Measurements from ENCODE around the gene DDC.
A peak's percentile ranks its signal among the peaks of the same experiment; 100 is the strongest.

The DDC gene

DNA sequence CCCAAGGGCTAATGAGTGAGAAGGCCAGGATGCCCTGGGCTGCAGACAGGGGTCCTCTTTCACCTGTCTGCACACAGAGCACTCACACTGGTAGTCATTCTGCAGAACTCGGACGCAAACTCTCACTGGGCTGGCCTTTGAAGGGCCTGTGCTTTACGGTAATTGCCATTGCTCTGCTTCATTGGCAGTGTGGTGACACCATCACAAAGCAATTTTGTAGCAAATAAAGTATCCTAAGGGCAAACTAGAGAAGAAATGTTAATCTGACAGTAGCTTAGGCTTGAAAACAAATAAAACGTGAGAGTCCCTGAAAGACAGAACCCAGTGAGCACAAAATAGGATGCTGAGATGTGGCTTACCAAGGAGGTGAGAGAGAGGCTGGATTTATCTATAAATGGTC, 84.4 kb downstream of the DDC start:
- no peak for FAIRE-seq
- DNase-seq (ENCODE audit: insufficient read length, low spot score): no peak
- no peak for TF ChIP-seq POLR2A (IDR thresholded peaks at IDR 0.05; ENCODE audit: low read depth, low read length)

DNA sequence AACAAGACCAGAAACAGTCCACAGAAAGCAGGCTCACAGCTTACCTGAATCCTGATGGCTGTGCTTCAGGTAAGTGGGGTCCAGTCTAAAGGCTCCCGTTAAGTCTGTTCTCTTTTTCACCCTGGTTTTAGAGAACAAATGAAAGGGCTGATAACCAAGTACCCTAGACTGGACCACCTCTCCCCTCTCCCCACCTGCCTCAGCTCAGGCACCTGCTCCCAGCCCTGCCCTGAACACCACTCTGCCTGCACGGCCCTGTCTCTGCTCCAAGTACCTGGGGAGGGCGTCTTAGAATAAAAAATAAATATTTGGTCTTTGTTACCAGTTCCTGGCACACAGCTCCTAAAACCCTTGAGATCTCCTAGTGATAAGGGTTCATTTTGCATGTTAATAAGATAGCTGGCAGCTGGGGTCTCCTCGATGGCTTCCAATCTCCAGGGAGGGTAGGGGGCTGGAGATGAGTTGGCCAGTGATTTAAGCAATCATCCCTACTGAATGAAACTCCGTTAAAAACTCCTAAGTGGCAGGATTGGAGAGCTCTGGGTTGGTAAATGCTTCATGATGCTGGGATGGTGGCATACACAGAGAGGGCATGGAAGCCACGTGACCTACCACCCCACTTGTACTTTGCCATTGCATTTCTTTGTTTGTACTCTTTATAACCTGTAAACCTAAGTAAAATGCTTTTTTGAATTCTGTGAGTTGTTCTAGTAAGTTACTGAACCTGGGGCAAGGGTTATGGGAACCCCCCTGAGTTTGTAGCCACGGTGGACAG, 85.3 kb downstream of the DDC start:
- no peak for DNase-seq (ENCODE audit: insufficient read length, low spot score)
- no peak for FAIRE-seq
- no peak for TF ChIP-seq POLR2A (IDR thresholded peaks at IDR 0.05; ENCODE audit: low read depth, low read length)

DNA sequence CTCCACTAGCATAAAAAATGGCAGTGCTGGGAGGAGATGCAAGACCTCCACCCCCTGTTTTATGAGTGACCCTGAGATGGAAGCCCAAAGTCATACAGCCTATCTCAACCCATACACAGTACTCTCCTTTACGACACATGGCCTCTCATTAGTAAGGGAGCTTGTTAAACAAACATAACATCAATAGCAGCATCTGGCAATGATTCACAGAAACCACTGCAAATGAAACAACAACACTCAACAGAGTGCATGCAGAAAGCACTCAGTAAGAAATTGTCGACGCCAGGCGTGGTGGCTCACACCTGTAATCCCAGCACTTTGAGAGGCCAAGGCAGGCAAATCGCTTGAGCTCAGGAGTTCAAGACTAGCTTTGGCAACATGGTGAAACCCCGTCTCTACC, 87.6 kb downstream of the DDC start:
- FAIRE-seq (no peak), DNase-seq (ENCODE audit: insufficient read length, low spot score) (no peak)
- TF ChIP-seq POLR2A (IDR thresholded peaks at IDR 0.05; ENCODE audit: low read depth, low read length): no peak

DNA sequence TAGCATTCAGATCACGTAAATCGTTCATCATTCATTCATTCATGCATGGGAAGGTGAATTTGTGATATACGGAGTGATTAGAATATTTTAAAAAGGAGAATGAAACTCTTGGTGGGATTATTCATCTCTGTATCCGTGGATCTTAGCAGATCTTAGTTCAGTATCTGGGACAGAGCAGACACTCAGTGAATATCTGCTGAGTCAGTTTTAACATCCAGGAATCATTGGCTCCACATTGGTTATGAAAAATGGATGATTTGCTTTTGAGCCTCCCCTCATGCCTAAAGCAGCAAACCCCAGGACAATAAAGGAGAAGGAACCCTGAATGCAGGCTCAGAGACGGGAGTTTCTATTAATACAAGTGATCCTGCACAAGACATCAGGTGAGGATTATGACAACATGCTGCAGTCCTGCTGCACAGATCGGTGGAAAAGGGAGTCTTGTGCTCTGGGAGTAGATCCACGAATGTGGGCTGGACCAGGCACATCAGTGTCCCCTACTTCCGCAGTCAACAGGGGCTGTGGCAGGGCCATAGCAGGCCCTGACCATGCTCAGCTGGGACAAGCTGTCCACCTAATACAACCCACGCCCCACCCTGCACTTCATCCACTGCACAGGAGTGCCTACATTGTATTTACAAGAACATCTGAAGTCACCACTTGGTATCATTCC, 88.1 kb downstream of the DDC start:
- no peak for TF ChIP-seq POLR2A (IDR thresholded peaks at IDR 0.05; ENCODE audit: low read depth, low read length)
- FAIRE-seq (no peak), DNase-seq (ENCODE audit: insufficient read length, low spot score) (no peak)

DNA sequence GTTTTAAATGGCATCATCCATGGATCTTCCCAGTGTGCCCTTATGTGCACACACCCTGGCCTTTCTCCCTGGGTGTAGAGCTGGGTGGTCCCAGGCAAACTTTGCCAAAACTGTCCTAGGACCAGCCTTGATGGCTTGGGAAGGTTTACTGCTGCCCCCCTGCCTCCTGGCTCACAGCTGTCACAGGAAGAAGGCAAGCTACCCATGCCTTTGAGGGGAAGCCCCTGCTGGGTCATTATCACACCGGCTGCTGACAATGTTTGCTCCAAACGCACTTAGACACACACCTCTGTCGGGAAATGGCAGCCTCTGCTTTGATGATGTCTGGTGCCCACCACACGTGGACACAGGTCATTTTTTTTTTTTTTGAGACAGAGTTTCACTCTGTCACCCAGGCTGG, 89.9 kb downstream of the DDC start:
- DNase-seq (ENCODE audit: insufficient read length, low spot score): no peak
- TF ChIP-seq POLR2A (IDR thresholded peaks at IDR 0.05; ENCODE audit: low read depth, low read length): no peak
- no peak for FAIRE-seq

DNA sequence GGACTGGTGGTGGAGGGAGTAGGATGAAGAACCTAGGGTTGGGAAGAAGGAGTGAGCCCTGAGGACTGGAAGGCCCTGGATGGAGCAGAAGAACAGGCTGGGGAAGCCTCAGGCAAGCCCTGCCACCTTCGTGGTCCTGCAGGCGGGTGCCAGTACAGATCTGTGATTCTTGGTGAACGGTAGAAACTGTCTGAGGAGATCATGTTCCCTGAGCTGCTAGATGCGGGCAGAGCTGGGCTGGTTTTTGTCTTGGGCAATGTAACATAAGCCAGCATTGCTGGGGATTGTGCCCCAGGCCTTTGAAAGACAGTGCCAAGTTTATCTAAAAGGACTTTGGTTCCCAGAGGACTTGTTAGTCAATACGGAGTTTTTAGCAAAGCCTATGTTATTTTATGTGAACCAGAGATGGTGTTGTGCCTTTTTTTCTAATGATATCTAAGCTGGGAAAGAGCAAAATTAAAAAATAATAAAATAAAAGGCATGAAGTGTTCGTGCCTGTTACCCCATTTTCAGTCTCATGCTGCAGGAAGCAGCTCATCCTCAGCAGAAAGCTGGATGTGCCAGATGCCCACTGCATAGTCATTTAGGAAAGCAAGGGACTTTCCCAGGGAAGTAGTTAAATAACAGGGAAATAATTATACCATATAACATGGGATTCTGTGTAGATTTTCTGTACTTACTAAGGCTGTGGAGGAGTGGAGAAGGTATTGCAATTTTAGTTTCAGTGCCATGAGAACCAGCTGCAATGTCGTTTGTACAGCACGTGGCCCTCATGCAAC, 90.6 kb downstream of the DDC start:
- TF ChIP-seq POLR2A (IDR thresholded peaks at IDR 0.05; ENCODE audit: low read depth, low read length): no peak
- no peak for DNase-seq (ENCODE audit: insufficient read length, low spot score)
- no peak for FAIRE-seq

DNA sequence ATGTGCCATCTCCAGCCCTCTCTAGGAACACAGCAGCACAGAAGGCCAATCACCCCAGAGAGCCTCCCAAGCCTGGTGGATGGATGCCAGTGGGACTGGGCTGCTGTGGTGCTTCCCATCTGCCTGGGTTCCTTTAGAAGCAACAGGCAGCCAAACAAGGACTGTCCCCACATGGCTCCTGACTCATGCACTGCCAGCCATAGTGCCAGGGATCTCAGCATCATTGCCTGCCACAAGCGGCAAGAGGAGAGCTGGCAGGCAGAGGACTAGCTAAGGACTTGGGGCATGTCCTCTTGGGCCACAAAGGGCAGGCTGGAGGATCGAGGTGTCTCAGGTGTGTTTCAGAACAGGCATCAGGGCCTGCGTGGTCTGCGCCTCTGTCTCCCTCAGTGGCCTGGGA, 91.7 kb downstream of the DDC start:
- FAIRE-seq: no peak
- no peak for TF ChIP-seq POLR2A (IDR thresholded peaks at IDR 0.05; ENCODE audit: low read depth, low read length)
- no peak for DNase-seq (ENCODE audit: insufficient read length, low spot score)

DNA sequence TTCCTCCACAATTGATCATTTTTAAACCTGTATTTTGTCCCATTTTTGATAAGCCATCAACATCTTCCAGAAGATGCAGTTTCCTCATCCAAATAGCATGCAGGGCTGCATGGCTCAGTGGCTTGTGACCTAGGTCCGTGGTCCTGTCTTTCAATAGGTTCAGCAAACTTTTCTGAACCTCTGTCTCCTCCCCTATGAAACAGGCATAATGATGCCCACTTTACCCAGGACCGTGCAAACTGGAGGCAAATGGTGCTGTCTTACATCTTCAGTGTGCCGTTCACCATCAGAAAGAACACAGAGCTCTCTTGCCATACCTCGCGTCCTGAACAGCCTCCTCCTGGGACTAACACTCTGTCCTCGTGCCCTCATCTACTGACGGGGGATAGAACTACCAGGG, 92.8 kb downstream of the DDC start:
- no peak for TF ChIP-seq POLR2A (IDR thresholded peaks at IDR 0.05; ENCODE audit: low read depth, low read length)
- FAIRE-seq (no peak), DNase-seq (ENCODE audit: insufficient read length, low spot score) (no peak)

DNA sequence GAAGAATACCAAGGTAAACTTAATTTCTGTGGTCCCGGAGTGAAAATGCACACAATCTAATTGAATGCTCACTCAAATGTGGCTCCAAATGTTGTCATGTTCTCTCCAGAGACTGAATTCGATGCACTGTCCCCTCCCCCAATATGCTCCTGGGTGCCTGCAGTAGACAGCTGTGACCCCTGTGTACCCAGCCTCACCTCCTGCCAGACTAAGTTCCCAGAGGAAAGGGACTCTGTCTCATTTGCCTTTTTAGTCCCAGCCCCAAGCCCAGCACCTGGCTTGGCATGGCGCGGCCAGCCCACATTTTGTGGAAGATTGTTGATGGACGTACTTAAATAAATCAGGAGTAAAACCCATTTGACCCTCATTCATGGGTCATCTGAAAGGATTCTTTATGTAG, 93.2 kb downstream of the DDC start:
- TF ChIP-seq POLR2A (IDR thresholded peaks at IDR 0.05; ENCODE audit: low read depth, low read length): no peak
- no peak for DNase-seq (ENCODE audit: insufficient read length, low spot score)
- FAIRE-seq: no peak

DNA sequence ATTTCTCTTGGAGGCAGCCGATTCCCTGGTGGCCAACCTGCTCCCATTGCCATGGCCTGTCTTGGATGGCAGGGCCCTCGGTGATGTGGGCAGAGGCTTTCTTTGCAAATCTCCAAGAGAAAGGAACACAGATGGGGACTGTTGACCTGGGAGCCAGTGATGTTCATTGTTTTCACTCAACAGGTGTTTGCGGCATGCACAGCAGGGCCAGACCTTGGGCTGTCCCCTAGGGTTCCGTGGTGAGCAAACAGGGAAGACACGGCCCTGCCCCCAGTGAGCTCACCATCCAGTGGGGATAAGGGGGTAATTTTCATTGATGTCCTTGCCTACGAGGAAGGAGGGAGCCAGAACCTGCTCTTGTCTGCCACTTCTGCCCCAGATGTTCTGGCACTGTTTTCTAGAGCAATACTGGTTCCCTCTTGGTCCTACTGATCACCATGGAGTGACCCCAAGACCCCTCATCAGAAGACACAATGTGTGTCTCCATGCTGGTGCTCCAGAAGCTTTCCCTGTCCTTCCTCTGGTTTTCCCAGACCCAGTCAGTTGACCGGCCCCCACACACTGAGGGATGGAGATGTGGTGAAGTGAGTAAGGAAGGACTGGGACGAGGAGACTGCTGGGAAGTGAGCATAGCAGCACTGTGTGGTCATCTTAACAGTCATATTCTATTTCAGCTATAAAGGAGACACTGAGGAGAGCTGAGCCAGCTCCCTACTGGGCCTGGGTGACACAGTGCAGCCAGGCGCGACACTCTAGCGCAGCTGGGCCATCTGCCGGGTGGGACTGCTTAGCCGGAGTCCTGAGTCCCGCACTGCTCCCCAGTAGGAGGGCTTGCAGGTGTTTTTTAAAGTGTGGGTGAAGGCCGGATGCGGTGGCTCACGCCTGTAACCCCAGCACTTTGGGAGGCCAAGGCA, 94.7 kb downstream of the DDC start:
- FAIRE-seq (no peak), DNase-seq (ENCODE audit: insufficient read length, low spot score) (no peak)
- no peak for TF ChIP-seq POLR2A (IDR thresholded peaks at IDR 0.05; ENCODE audit: low read depth, low read length)

DNA sequence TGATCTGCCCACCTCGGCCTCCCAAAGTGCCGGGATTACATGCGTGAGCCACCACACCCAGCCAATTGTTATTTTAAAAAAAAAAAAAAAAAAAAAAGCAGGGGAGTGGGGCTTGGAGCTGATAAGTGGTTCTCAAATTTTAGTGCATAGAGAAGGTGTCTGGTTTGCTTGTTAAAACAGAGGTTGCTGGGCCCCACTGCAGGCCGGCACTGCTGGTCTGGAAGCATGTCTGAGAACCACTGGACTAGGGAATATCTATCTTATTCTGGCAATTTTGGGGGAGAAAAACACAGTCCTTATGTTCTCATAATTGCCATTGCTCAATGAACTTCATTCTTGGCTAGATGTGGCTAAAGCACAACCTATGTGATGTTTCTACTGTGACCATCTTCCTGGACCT, 96.0 kb downstream of the DDC start:
- FAIRE-seq: no peak
- DNase-seq (ENCODE audit: insufficient read length, low spot score): no peak
- TF ChIP-seq POLR2A (IDR thresholded peaks at IDR 0.05; ENCODE audit: low read depth, low read length): no peak

DNA sequence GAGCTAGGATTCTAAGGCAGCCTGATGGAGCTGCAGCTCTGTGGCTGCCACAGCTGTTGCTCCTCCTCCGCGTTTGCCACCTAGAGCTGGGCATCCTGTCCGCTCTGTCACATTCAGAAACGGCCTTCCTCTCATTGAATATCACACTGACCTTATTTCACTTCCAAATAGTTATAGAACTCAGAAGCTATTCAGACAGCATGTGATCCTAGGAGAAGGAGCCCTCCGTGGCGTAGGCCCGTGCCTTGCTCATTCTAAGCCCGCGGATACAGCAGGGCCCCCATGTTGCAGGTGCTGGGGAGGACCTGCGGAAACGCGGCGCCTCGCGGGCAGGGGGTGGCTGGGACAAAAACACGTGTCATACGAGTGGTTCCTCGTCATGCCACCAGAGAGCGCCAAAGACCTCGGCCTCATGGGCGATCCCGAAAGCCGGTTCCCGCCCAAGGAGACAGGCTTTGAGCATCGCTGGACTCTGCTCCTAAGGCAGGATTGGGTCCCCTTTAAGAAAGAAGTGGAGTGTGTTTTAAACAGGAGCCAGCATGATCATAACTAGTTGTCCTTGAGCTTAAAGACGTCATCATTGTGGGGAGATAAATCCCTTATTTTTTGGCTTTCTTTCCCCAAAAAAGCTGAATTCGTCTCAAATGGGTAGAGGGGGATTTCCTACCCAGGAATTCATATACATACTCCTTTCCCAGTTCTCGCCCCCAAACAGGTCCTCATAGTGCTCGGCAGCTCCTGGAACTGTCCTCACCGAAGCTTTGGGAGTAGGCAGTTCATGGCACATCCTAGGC, 97.2 kb downstream of the DDC start:
- no peak for FAIRE-seq
- peak; percentile 86 for DNase-seq (ENCODE audit: insufficient read length, low spot score)
- no peak for TF ChIP-seq POLR2A (IDR thresholded peaks at IDR 0.05; ENCODE audit: low read depth, low read length)
